Upper lobe of left lung (tissue), 4 donors: ENCODE measurements around the gene BTBD2.

Source experiments
- EP300 ChIP-seq, 4 donors: sonication (generic); formaldehyde crosslinking; IDR thresholded peaks; one replicate each; pipeline ENCODE4 v1.5.1; 2017; ENCODE audit warnings: antibody characterized with exemption in 4 of 4, control low read depth in 2 of 4
- POLR2A ChIP-seq, 4 donors: fragments of 450-650 bp; IDR thresholded peaks; one replicate each; pipeline ENCODE4 v1.5.1; 2016 to 2017; ENCODE audit warnings: antibody characterized with exemption in 4 of 4, mild to moderate bottlenecking in 2 of 4
- POLR2AphosphoS5 ChIP-seq, 2 donors: sonication (generic); formaldehyde crosslinking; IDR thresholded peaks; one replicate each; pipeline ENCODE4 v1.5.1; 2017; ENCODE audit warnings: antibody characterized with exemption in 2 of 2
- TF ChIP-seq, protein P1 (sequence below), 6 experiments: fragments of 450-650 bp in 4 of 6; fragments of 200-600 bp in 2 of 6; sonication (generic) in 2 of 6; IDR thresholded peaks; one replicate each; pipeline ENCODE4 v1.5.1; 2016 to 2019; ENCODE audit warnings: antibody characterized with exemption in 6 of 6

DNA sequence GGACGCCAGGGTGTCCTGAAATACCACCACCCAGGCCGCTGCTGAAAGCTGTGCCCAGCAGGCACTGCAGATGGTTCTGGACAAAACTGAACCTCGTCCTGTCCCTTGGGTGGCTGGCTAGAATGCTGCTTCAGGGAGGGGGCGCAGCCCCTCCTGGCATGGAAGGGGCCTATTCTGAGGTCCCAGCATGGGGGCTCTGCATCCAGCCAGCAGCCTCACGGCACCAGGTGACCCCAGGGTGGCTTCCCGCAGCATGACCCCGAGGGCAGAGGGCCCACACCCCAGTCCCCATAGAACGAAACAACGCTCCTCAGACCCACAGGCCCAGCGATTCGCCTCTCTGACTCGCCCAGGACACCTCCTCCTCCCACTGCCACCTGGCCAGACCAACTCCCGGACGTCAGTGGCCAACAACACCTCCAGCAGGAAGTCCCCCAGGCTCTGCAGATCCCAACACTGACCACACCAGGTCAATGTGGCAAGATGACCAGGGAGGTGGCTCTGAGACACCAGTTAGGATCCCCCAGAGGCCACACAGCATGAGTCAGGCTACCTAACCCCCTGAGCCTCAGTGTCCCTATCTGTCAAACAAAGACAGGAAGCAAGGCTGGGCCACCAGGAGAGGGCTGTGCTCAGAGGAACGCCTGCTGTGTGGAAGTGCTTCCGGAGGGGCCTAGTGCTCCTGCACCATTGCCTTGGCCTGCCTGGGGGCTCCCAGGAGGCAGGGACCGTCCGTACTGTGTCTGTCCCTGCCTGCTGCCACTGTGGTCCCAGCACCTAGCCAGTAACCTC is 29.4 kb upstream of the BTBD2 start:
- TF ChIP-seq, protein P1, sequence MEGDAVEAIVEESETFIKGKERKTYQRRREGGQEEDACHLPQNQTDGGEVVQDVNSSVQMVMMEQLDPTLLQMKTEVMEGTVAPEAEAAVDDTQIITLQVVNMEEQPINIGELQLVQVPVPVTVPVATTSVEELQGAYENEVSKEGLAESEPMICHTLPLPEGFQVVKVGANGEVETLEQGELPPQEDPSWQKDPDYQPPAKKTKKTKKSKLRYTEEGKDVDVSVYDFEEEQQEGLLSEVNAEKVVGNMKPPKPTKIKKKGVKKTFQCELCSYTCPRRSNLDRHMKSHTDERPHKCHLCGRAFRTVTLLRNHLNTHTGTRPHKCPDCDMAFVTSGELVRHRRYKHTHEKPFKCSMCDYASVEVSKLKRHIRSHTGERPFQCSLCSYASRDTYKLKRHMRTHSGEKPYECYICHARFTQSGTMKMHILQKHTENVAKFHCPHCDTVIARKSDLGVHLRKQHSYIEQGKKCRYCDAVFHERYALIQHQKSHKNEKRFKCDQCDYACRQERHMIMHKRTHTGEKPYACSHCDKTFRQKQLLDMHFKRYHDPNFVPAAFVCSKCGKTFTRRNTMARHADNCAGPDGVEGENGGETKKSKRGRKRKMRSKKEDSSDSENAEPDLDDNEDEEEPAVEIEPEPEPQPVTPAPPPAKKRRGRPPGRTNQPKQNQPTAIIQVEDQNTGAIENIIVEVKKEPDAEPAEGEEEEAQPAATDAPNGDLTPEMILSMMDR (IDR thresholded peaks at IDR 0.05), result no peak
- TF ChIP-seq POLR2A (IDR thresholded peaks at IDR 0.05), result no peak
- TF ChIP-seq POLR2AphosphoS5 (IDR thresholded peaks at IDR 0.05), result no peak
- no peak for TF ChIP-seq EP300 (IDR thresholded peaks at IDR 0.05)
